HL-60 (cell line): Measurements from ENCODE around the gene MAGED2.
A peak's percentile ranks its signal among the peaks of the same experiment; 100 is the strongest.

Experiments used
- DNase-seq, 2 experiments: peaks; one replicate each; pipeline ENCODE4 v3.0.0-alpha.2; 2010 to 2020; ENCODE audit warnings: low read depth in 1 of 2, low spot score in 1 of 2
- H3K27ac ChIP-seq: fragments of 250-450 bp; sonication (Bioruptor Pico); replicated peaks from 2 replicates; pipeline ENCODE4 v1.5.1; 2020; ENCODE audit warnings: mild to moderate bottlenecking, moderate library complexity
- H3K27me3 ChIP-seq: fragments of 250-450 bp; sonication (Bioruptor Pico); 2 replicates; pipeline ENCODE4 v1.5.1; 2021; ENCODE audit warnings: mild to moderate bottlenecking, moderate library complexity; ENCODE audit not compliant: insufficient read depth, poor library complexity, severe bottlenecking
- H3K4me3 ChIP-seq: replicated peaks from 2 replicates; pipeline ENCODE4 v1.5.1; 2011; ENCODE audit warnings: mild to moderate bottlenecking, control low read depth, low read length; ENCODE audit not compliant: insufficient read depth
- CTCF ChIP-seq: IDR thresholded peaks from one replicate; pipeline ENCODE4 v1.5.1; 2011; ENCODE audit warnings: low read length, control low read depth, inconsistent platforms; ENCODE audit not compliant: insufficient read depth
- GABPA ChIP-seq: IDR thresholded peaks from 2 replicates; pipeline ENCODE4 v1.6.1; 2012; ENCODE audit warnings: low read depth
- POLR2AphosphoS5 ChIP-seq: IDR thresholded peaks from 2 replicates; pipeline ENCODE4 v1.6.1; 2012; ENCODE audit warnings: low read depth
- REST ChIP-seq: IDR thresholded peaks from 2 replicates; pipeline ENCODE4 v1.6.1; 2012; ENCODE audit warnings: low read depth; ENCODE audit not compliant: insufficient replicate concordance
- SPI1 ChIP-seq: IDR thresholded peaks from 2 replicates; pipeline ENCODE4 v1.6.1; 2012; ENCODE audit warnings: low read depth, mild to moderate bottlenecking, borderline replicate concordance

The MAGED2 gene

GRCh38 chrX:54808605-54809483, 1.3 kb downstream of the MAGED2 start:
- Histone ChIP-seq H3K27me3 (no peaks in the 10 kb centered on the region), H3K4me3 (peak overlapping the region; percentile 82), H3K27ac (peak overlapping the region; percentile 37)
- TF ChIP-seq POLR2AphosphoS5 = no peak
- no peak for TF ChIP-seq CTCF
- no peak for TF ChIP-seq SPI1
- no peak for TF ChIP-seq GABPA
- no peak for TF ChIP-seq REST
- DNase-seq = peak; percentile 67 to 89

GRCh38 chrX:54810532-54810931, 3.0 kb downstream of the MAGED2 start:
- TF ChIP-seq GABPA (no peak), REST (no peak), POLR2AphosphoS5 (no peak)

GRCh38 chrX:54811301-54811885, 3.8 kb downstream of the MAGED2 start:
- DNase-seq = no peak
- no peaks in the 10 kb centered on the region for H3K27me3 ChIP-seq
- H3K4me3 ChIP-seq = no peak overlapping the region
- H3K27ac ChIP-seq = no peak overlapping the region
- no peak for TF ChIP-seq POLR2AphosphoS5

More at GRCh38 chrX:54810532-54810931, 3.0 kb downstream of the MAGED2 start:
- no peak overlapping the region for H3K4me3 ChIP-seq
- H3K27ac ChIP-seq = no peak overlapping the region
- DNase-seq = no peak
- no peaks in the 10 kb centered on the region for H3K27me3 ChIP-seq

GRCh38 chrX:54812306-54812705, 4.8 kb downstream of the MAGED2 start:
- Histone ChIP-seq H3K27ac (no peak overlapping the region), H3K27me3 (no peaks in the 10 kb centered on the region), H3K4me3 (no peak overlapping the region)
- DNase-seq = no peak
- TF ChIP-seq POLR2AphosphoS5 = no peak

- Histone ChIP-seq H3K27me3 (no peaks in the 10 kb centered on the region), H3K27ac (no peak overlapping the region), H3K4me3 (no peak overlapping the region)
- no peak for DNase-seq
- TF ChIP-seq REST = no peak
- no peak for TF ChIP-seq GABPA
- no peak for TF ChIP-seq POLR2AphosphoS5
- TF ChIP-seq SPI1 = no peak
- no peak for TF ChIP-seq CTCF
These were observed 9.8 kb downstream of the MAGED2 start for GRCh38 chrX:54817220-54817820.
